Liver (tissue), 9 donors: ENCODE measurements around the gene PYGB. TPM values are rescaled to one million over a fixed set of nuclear protein-coding genes. Genes with fewer than 3 reads are reported as not detected.
"Not testable (repeated sequence)": the region's sequence is repeated elsewhere in the genome, so short reads cannot be mapped to it uniquely, and the experiment has no call there.

Experiments
- DNase-seq: peaks from one replicate; pipeline ENCODE4 v3.0.0-alpha.2; 2017; ENCODE audit warnings: low spot score
- H3K27ac ChIP-seq, 2 donors: one replicate each; pipeline ENCODE4 v1.7.0; 2013; ENCODE audit warnings: inconsistent platforms in 2 of 2, low read length in 2 of 2, control low read depth in 1 of 2, low read depth in 1 of 2, mild to moderate bottlenecking in 1 of 2
- H3K27me3 ChIP-seq, 4 donors: one replicate each; pipeline versions ENCODE4 v1.6.1 to v1.7.0; 2013; ENCODE audit warnings: low read length in 3 of 4, inconsistent platforms in 1 of 4, mild to moderate bottlenecking in 1 of 4, moderate library complexity in 1 of 4; ENCODE audit not compliant: control insufficient read depth in 4 of 4, insufficient read depth in 4 of 4
- H3K36me3 ChIP-seq, 4 donors: one replicate each; pipeline versions ENCODE4 v1.6.1 to v1.7.0; 2013; ENCODE audit warnings: low read length in 3 of 4, mild to moderate bottlenecking in 3 of 4, low read depth in 1 of 4, moderate library complexity in 1 of 4; ENCODE audit not compliant: control insufficient read depth in 4 of 4, insufficient read depth in 3 of 4
- H3K4me1 ChIP-seq, 4 donors: one replicate each; pipeline versions ENCODE4 v1.6.1 to v1.7.0; 2013; ENCODE audit warnings: low read length in 3 of 4, mild to moderate bottlenecking in 3 of 4, moderate library complexity in 1 of 4; ENCODE audit not compliant: control insufficient read depth in 4 of 4, insufficient read depth in 4 of 4
- H3K4me3 ChIP-seq, 3 donors: one replicate each; pipeline versions ENCODE4 v1.6.1 to v1.7.0; 2013; ENCODE audit warnings: low read length in 3 of 3, control low read depth in 1 of 3, low read depth in 1 of 3, mild to moderate bottlenecking in 1 of 3
- H3K9ac ChIP-seq, 2 donors: one replicate each; pipeline ENCODE4 v1.7.0; 2013; ENCODE audit warnings: low read length in 2 of 2, mild to moderate bottlenecking in 2 of 2, moderate library complexity in 2 of 2, control low read depth in 1 of 2, low read depth in 1 of 2
- H3K9me3 ChIP-seq, 4 donors: one replicate each; pipeline versions ENCODE4 v1.6.1 to v1.7.0; 2013; ENCODE audit warnings: low read length in 3 of 4; ENCODE audit not compliant: control insufficient read depth in 4 of 4
- ATF3 ChIP-seq: IDR thresholded peaks from 2 replicates; pipeline ENCODE4 v1.6.1; 2016; ENCODE audit warnings: antibody characterized with exemption
- FOXA1 ChIP-seq: IDR thresholded peaks from 2 replicates; pipeline ENCODE4 v1.6.1; 2016; ENCODE audit warnings: antibody characterized with exemption
- FOXA2 ChIP-seq: IDR thresholded peaks from 2 replicates; pipeline ENCODE4 v1.6.1; 2016; ENCODE audit warnings: antibody characterized with exemption
- GABPA ChIP-seq, 2 donors: IDR thresholded peaks in 1 of 2; conservative IDR thresholded peaks in 1 of 2; 2 replicates each; pipeline ENCODE4 v1.6.1; 2016; ENCODE audit warnings: antibody characterized with exemption in 2 of 2, mild to moderate bottlenecking in 1 of 2, moderate library complexity in 1 of 2
- HNF4A ChIP-seq, 2 donors: conservative IDR thresholded peaks; 2 replicates each; pipeline ENCODE4 v1.6.1; 2016; ENCODE audit warnings: antibody characterized with exemption in 2 of 2, mild to moderate bottlenecking in 2 of 2
- HNF4G ChIP-seq: IDR thresholded peaks from 2 replicates; pipeline ENCODE4 v1.6.1; 2016; ENCODE audit warnings: antibody characterized with exemption
- MAX ChIP-seq: IDR thresholded peaks from 2 replicates; pipeline ENCODE4 v1.6.1; 2016; ENCODE audit warnings: antibody characterized with exemption
- NR2F2 ChIP-seq: IDR thresholded peaks from 2 replicates; pipeline ENCODE4 v1.6.1; 2016; ENCODE audit warnings: antibody characterized with exemption
- RAD21 ChIP-seq, 2 donors: IDR thresholded peaks; 2 replicates each; pipeline ENCODE4 v1.6.1; 2016; ENCODE audit warnings: antibody characterized with exemption in 2 of 2, mild to moderate bottlenecking in 2 of 2
- REST ChIP-seq: IDR thresholded peaks from 2 replicates; pipeline ENCODE4 v1.6.1; 2016; ENCODE audit warnings: antibody characterized with exemption, mild to moderate bottlenecking
- RXRA ChIP-seq, 2 donors: IDR thresholded peaks; 2 replicates each; pipeline ENCODE4 v1.6.1; 2017 to 2018; ENCODE audit warnings: antibody characterized with exemption in 2 of 2, mild to moderate bottlenecking in 1 of 2
- SP1 ChIP-seq: IDR thresholded peaks from 2 replicates; pipeline ENCODE4 v1.6.1; 2018; ENCODE audit warnings: antibody characterized with exemption, mild to moderate bottlenecking
- YY1 ChIP-seq: IDR thresholded peaks from 2 replicates; pipeline ENCODE4 v1.6.1; 2016; ENCODE audit warnings: antibody characterized with exemption, mild to moderate bottlenecking
- WGBS: extraction: QIAGEN DNeasy Blood & Tissue Kit; methylation state at CpG from one replicate; pipeline ENCODE4 v1.1.7; 2013; 5-methylcytosine and 5-hydroxymethylcytosine counted together
- polyA plus RNA-seq, 2 donors: library from polyadenylated mRNA; stranded (reverse) in 1 of 2; unstranded in 1 of 2; fragments of 200-250 nt in 1 of 2; fragments of >200 nt in 1 of 2; fragmentation: Nextera tagmentation in 1 of 2; extraction: Ambion mirVana in 1 of 2; gene quantifications; one replicate each; pipeline versions ENCODE4 v1.2.1 to v1.2.3, GENCODE V29; 2013 to 2015
- total RNA-seq, 2 donors: library from RNA; depleted of rRNA; stranded (reverse); fragments of >200 nt; gene quantifications; one replicate each; pipeline ENCODE4 v1.2.3, GENCODE V29; 2014
- TF ChIP-seq, protein P1 (sequence below): fragments of 150-350 bp; IDR thresholded peaks from 2 replicates; pipeline ENCODE4 v1.5.1; 2017; ENCODE audit warnings: improper control_type of control experiment, low read depth, low read length; ENCODE audit not compliant: missing input control
- donor health status: healthy.
- donor health status: healthy.
- donor health status: healthy.
- donor health status: healthy.
- donor health status: healthy.

Gene PYGB
- total and polyA plus RNA-seq, 4 donors, result 3.6 to 11.7 (median 9.8) TPM

GRCh38 chr20:25239387-25240370, 8.2 kb upstream of the PYGB start:
- Histone ChIP-seq H3K9me3 (peaks cover 0 to 3% (median 0%) of the 10 kb centered on the region in 4 donors), H3K4me1 (peaks cover 0 to 3% (median 0%) of the 10 kb centered on the region in 4 donors), H3K27ac (no peak overlapping the region), H3K36me3 (no peaks in the 10 kb centered on the region), H3K9ac (no peak overlapping the region), H3K4me3 (no peak overlapping the region), H3K27me3 (no peaks in the 10 kb centered on the region)
- WGBS, result 93% methylated on average over 19 of the region's 19 CpGs
- no peak for TF ChIP-seq MAX
- TF ChIP-seq RXRA (IDR thresholded peaks at IDR 0.05), result no peak
- no peak for TF ChIP-seq GABPA (IDR thresholded peaks at IDR 0.05 in 1 of 2, conservative IDR thresholded peaks at IDR 0.05 in 1 of 2)
- no peak for TF ChIP-seq HNF4G
- no peak for TF ChIP-seq NR2F2
- no peak for TF ChIP-seq FOXA1
- no peak for TF ChIP-seq SP1
- DNase-seq, result no peak

DNA sequence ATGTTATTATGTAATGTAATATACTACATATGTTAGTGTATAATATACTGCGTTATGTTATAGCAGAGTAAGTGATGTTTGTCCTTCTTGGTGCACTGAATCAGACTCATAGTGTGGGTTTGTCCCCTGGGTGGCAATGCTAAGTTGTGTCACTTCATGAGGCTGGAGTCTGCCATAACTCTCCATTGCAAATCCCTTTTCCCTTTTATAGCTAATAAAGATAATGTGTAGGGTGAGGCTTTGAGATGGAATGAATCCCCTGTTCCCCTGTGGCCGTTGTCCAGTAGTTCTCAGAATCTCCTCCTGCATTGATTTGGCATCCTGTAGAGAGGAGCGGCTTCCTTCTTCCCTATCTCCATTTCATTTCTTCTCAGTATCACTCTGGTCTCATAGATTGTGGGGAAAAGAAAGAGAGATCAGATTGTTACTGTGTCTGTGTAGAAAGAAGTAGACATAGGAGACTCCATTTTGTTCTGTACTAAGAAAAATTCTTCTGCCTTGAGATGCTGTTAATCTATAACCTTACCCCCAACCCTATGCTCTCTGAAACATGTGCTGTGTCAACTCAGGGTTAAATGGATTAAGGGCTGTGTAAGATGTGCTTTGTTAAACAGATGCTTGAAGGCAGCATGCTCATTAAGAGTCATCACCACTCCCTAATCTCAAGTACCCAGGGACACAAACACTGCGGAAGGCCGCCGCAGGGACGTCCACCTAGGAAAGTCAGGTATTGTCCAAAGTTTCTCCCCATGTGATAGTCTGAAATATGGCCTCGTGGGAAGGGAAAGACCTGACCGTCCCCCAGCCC, 6.8 kb upstream of the PYGB start:
- H3K36me3 ChIP-seq, H3K9me3 ChIP-seq, H3K9ac ChIP-seq, DNase-seq, H3K4me3 ChIP-seq, H3K4me1 ChIP-seq, H3K27me3 ChIP-seq, H3K27ac ChIP-seq: not testable (repeated sequence)
- 70% methylated on average over 9 of the region's 9 CpGs for WGBS

DNA sequence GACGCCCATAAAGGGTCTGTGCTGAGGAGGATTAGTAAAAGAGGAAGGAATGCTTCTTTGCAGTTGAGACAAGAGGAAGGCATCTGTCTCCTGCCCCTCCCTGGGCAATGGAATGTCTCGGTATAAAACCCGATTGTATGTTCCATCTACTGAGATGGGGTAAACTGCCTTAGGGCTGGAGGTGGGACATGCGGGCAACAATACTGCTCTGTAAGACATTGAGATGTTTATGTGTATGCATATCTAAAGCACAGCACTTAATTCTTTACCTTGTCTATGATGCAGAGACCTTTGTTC, 6.3 kb upstream of the PYGB start:
- whole genome bisulfite sequencing, result 56% methylated on average over 4 of the region's 4 CpGs
- not testable (repeated sequence) for H3K4me1 ChIP-seq, DNase-seq, H3K27me3 ChIP-seq, H3K9me3 ChIP-seq, H3K4me3 ChIP-seq, H3K36me3 ChIP-seq, H3K9ac ChIP-seq, H3K27ac ChIP-seq

DNA sequence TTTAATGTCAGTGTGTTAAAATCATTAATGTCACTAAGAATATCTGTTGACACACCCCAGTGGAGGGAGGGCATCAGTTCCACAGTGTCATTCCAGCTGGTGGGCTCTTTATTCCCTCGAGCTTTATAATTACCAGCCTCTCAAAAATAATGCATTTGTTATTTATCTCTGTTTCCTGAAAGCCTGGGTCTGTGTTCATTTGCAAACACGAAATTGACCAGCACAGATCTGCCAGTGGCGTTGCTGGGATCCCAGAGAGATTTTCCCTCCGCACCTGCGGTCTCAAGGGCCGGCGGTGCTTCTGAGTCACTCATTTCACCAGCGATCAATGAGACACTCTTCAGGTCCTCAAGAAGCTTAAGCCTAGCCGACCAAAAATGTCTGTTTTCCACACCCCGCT, 5.7 kb upstream of the PYGB start:
- no peaks in the 10 kb centered on the region for H3K27me3 ChIP-seq
- no peaks in the 10 kb centered on the region for H3K36me3 ChIP-seq
- WGBS, result 88% methylated on average over 10 of the region's 10 CpGs
- H3K4me1 ChIP-seq, result peaks cover 6 to 10% (median 8%) of the 10 kb centered on the region in 4 donors
- no peak overlapping the region for H3K27ac ChIP-seq
- no peak overlapping the region for H3K4me3 ChIP-seq
- TF ChIP-seq FOXA1 (no peak), HNF4A (conservative IDR thresholded peaks at IDR 0.05) (no peak), YY1 (no peak), GABPA (IDR thresholded peaks at IDR 0.05 in 1 of 2, conservative IDR thresholded peaks at IDR 0.05 in 1 of 2) (no peak), HNF4G (no peak), ATF3 (no peak), RAD21 (IDR thresholded peaks at IDR 0.05) (no peak), FOXA2 (no peak), REST (no peak)
- TF ChIP-seq, protein P1, sequence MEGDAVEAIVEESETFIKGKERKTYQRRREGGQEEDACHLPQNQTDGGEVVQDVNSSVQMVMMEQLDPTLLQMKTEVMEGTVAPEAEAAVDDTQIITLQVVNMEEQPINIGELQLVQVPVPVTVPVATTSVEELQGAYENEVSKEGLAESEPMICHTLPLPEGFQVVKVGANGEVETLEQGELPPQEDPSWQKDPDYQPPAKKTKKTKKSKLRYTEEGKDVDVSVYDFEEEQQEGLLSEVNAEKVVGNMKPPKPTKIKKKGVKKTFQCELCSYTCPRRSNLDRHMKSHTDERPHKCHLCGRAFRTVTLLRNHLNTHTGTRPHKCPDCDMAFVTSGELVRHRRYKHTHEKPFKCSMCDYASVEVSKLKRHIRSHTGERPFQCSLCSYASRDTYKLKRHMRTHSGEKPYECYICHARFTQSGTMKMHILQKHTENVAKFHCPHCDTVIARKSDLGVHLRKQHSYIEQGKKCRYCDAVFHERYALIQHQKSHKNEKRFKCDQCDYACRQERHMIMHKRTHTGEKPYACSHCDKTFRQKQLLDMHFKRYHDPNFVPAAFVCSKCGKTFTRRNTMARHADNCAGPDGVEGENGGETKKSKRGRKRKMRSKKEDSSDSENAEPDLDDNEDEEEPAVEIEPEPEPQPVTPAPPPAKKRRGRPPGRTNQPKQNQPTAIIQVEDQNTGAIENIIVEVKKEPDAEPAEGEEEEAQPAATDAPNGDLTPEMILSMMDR, result no peak
- DNase-seq, result no peak
- peaks cover 0 to 3% (median 0%) of the 10 kb centered on the region in 4 donors for H3K9me3 ChIP-seq
- no peak overlapping the region for H3K9ac ChIP-seq
